Measurements from ENCODE around the gene GPR160.

Gene GPR160

GRCh38 chr3:170040418-170040817 is 2.6 kb downstream of the GPR160 start:
- Histone ChIP-seq H2AK5ac (ENCODE audit: low read length, severe bottlenecking) (no peak overlapping the region), H3K4ac (ENCODE audit: low read depth in 1 of 2, low read length in 2 of 2) (no peak overlapping the region), H3K4me3 (ENCODE audit: insufficient read depth in 1 of 2, low read depth in 1 of 2, low read length in 2 of 2) (no peak overlapping the region), H3K23ac (ENCODE audit: low read length in 2 of 2) (no peak overlapping the region), H2BK5ac (ENCODE audit: low read depth, low read length, poor library complexity, severe bottlenecking) (no peak overlapping the region), H3K14ac (ENCODE audit: low read length in 2 of 2) (no peak overlapping the region), H2BK120ac (ENCODE audit: low read depth, low read length) (no peak overlapping the region), H3K36me3 (ENCODE audit: control insufficient read depth in 1 of 2, insufficient read depth in 2 of 2, low read depth in 1 of 2, low read length in 2 of 2) (no peaks in the 10 kb centered on the region), H3K27ac (ENCODE audit: low read length, poor library complexity, severe bottlenecking) (no peak overlapping the region), H2BK12ac (ENCODE audit: low read length in 2 of 2) (no peak overlapping the region), H3K4me2 (ENCODE audit: low read length, poor library complexity, severe bottlenecking) (no peak overlapping the region), H4K8ac (ENCODE audit: low read length) (no peak overlapping the region), H4K91ac (ENCODE audit: low read length) (no peak overlapping the region), H3K79me1 (replicated peaks; ENCODE audit: low read length, poor library complexity, severe bottlenecking) (no peaks in the 10 kb centered on the region), H3K9me3 (ENCODE audit: control insufficient read depth, low read length) (no peaks in the 10 kb centered on the region), H3K4me1 (ENCODE audit: control insufficient read depth, insufficient read depth, low read depth, low read length) (peaks cover 12% of the 10 kb centered on the region), H2BK15ac (ENCODE audit: low read depth, poor library complexity, severe bottlenecking) (no peak overlapping the region), H2AFZ (ENCODE audit: low read depth, low read length) (no peak overlapping the region), H3K9ac (ENCODE audit: low read length) (no peak overlapping the region), H3K27me3 (ENCODE audit: control insufficient read depth in 1 of 2, insufficient read depth in 1 of 2, low read length in 2 of 2) (peaks cover 18 to 69% of the 10 kb centered on the region in 2 experiments), H3K18ac (ENCODE audit: low read depth in 1 of 2, low read length in 2 of 2) (no peak overlapping the region)
- no peak for DNase-seq
- 51% methylated on average over 8 of the region's 8 CpGs for WGBS

DNA sequence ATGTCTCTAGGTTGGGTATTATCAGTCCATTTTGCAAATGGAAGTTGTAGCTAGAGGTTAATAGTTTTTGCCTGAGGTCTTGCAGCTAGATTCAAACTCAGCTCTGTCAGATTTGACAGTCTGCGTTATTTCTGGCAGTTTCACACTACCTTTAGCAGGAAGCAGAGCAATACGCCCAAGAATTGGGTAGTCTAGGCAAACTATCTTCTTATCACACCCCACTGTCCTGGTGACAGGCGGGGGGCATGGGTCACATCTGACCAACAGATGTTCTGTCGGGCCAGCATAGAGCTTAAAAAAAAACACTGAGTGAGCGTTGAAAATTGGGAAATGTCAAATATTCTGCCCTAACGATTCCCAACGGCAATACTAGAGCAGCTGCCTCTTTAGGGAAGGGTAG is 5.7 kb downstream of the GPR160 start:
- no peak overlapping the region for H3K4me3 ChIP-seq (ENCODE audit: insufficient read depth in 1 of 2, low read depth in 1 of 2, low read length in 2 of 2)
- no peak overlapping the region for H3K14ac ChIP-seq (ENCODE audit: low read length in 2 of 2)
- peaks cover 12% of the 10 kb centered on the region for H3K4me1 ChIP-seq (ENCODE audit: control insufficient read depth, insufficient read depth, low read depth, low read length)
- H3K36me3 ChIP-seq (ENCODE audit: control insufficient read depth in 1 of 2, insufficient read depth in 2 of 2, low read depth in 1 of 2, low read length in 2 of 2), result no peaks in the 10 kb centered on the region
- no peak overlapping the region for H3K4ac ChIP-seq (ENCODE audit: low read depth in 1 of 2, low read length in 2 of 2)
- no peak overlapping the region for H4K8ac ChIP-seq (ENCODE audit: low read length)
- no peak overlapping the region for H4K91ac ChIP-seq (ENCODE audit: low read length)
- H3K9me3 ChIP-seq (ENCODE audit: control insufficient read depth, low read length), result no peaks in the 10 kb centered on the region
- H3K9ac ChIP-seq (ENCODE audit: low read length), result no peak overlapping the region
- no peaks in the 10 kb centered on the region for H3K79me1 ChIP-seq (replicated peaks; ENCODE audit: low read length, poor library complexity, severe bottlenecking)
- WGBS, result 89% methylated on average over 7 of the region's 7 CpGs
- H3K27ac ChIP-seq (ENCODE audit: low read length, poor library complexity, severe bottlenecking), result no peak overlapping the region
- no peak overlapping the region for H2BK15ac ChIP-seq (ENCODE audit: low read depth, poor library complexity, severe bottlenecking)
- H2BK5ac ChIP-seq (ENCODE audit: low read depth, low read length, poor library complexity, severe bottlenecking), result no peak overlapping the region
- no peak overlapping the region for H2AFZ ChIP-seq (ENCODE audit: low read depth, low read length)
- no peak overlapping the region for H3K18ac ChIP-seq (ENCODE audit: low read depth in 1 of 2, low read length in 2 of 2)
- no peak overlapping the region for H2BK120ac ChIP-seq (ENCODE audit: low read depth, low read length)
- no peak for DNase-seq
- peaks cover 14 to 47% of the 10 kb centered on the region in 2 experiments for H3K27me3 ChIP-seq (ENCODE audit: control insufficient read depth in 1 of 2, insufficient read depth in 1 of 2, low read length in 2 of 2)
- no peak overlapping the region for H2AK5ac ChIP-seq (ENCODE audit: low read length, severe bottlenecking)
- no peak overlapping the region for H3K4me2 ChIP-seq (ENCODE audit: low read length, poor library complexity, severe bottlenecking)
- no peak overlapping the region for H3K23ac ChIP-seq (ENCODE audit: low read length in 2 of 2)
- H2BK12ac ChIP-seq (ENCODE audit: low read length in 2 of 2), result no peak overlapping the region

- no peak overlapping the region for H2AK5ac ChIP-seq (ENCODE audit: low read length, severe bottlenecking)
- 100% methylated on average over 5 of the region's 8 CpGs for WGBS
- H3K4me1 ChIP-seq (ENCODE audit: control insufficient read depth, insufficient read depth, low read depth, low read length), result peaks cover 9% of the 10 kb centered on the region
- H3K4me2 ChIP-seq (ENCODE audit: low read length, poor library complexity, severe bottlenecking), result no peak overlapping the region
- no peak overlapping the region for H4K8ac ChIP-seq (ENCODE audit: low read length)
- H2BK12ac ChIP-seq (ENCODE audit: low read length in 2 of 2), result no peak overlapping the region
- H3K18ac ChIP-seq (ENCODE audit: low read depth in 1 of 2, low read length in 2 of 2), result no peak overlapping the region
- H3K79me1 ChIP-seq (replicated peaks; ENCODE audit: low read length, poor library complexity, severe bottlenecking), result no peaks in the 10 kb centered on the region
- H2BK5ac ChIP-seq (ENCODE audit: low read depth, low read length, poor library complexity, severe bottlenecking), result no peak overlapping the region
- H3K9ac ChIP-seq (ENCODE audit: low read length), result no peak overlapping the region
- peaks cover 7 to 39% of the 10 kb centered on the region in 2 experiments for H3K27me3 ChIP-seq (ENCODE audit: control insufficient read depth in 1 of 2, insufficient read depth in 1 of 2, low read length in 2 of 2)
- no peak overlapping the region for H4K91ac ChIP-seq (ENCODE audit: low read length)
- H3K4me3 ChIP-seq (ENCODE audit: insufficient read depth in 1 of 2, low read depth in 1 of 2, low read length in 2 of 2), result no peak overlapping the region
- no peaks in the 10 kb centered on the region for H3K9me3 ChIP-seq (ENCODE audit: control insufficient read depth, low read length)
- no peak overlapping the region for H2BK120ac ChIP-seq (ENCODE audit: low read depth, low read length)
- DNase-seq, result no peak
- no peak overlapping the region for H2AFZ ChIP-seq (ENCODE audit: low read depth, low read length)
- no peak overlapping the region for H3K14ac ChIP-seq (ENCODE audit: low read length in 2 of 2)
- no peak overlapping the region for H3K27ac ChIP-seq (ENCODE audit: low read length, poor library complexity, severe bottlenecking)
- no peak overlapping the region for H3K23ac ChIP-seq (ENCODE audit: low read length in 2 of 2)
- no peaks in the 10 kb centered on the region for H3K36me3 ChIP-seq (ENCODE audit: control insufficient read depth in 1 of 2, insufficient read depth in 2 of 2, low read depth in 1 of 2, low read length in 2 of 2)
- no peak overlapping the region for H2BK15ac ChIP-seq (ENCODE audit: low read depth, poor library complexity, severe bottlenecking)
- no peak overlapping the region for H3K4ac ChIP-seq (ENCODE audit: low read depth in 1 of 2, low read length in 2 of 2)
Measured at GRCh38 chr3:170044271-170044670, 6.5 kb downstream of the GPR160 start.

- 95% methylated on average over 8 of the region's 8 CpGs for WGBS
- Histone ChIP-seq H2BK5ac (ENCODE audit: low read depth, low read length, poor library complexity, severe bottlenecking) (no peak overlapping the region), H3K14ac (ENCODE audit: low read length in 2 of 2) (no peak overlapping the region)
Measured at GRCh38 chr3:170044795-170045244, 7.0 kb downstream of the GPR160 start.

More at GRCh38 chr3:170044795-170045244, 7.0 kb downstream of the GPR160 start:
- H3K79me1 ChIP-seq (replicated peaks; ENCODE audit: low read length, poor library complexity, severe bottlenecking), result no peaks in the 10 kb centered on the region
- H2AK5ac ChIP-seq (ENCODE audit: low read length, severe bottlenecking), result no peak overlapping the region
- no peak overlapping the region for H3K9ac ChIP-seq (ENCODE audit: low read length)
- DNase-seq, result no peak
- no peaks in the 10 kb centered on the region for H3K9me3 ChIP-seq (ENCODE audit: control insufficient read depth, low read length)
- H3K36me3 ChIP-seq (ENCODE audit: control insufficient read depth in 1 of 2, insufficient read depth in 2 of 2, low read depth in 1 of 2, low read length in 2 of 2), result no peaks in the 10 kb centered on the region
- peaks cover 6 to 34% of the 10 kb centered on the region in 2 experiments for H3K27me3 ChIP-seq (ENCODE audit: control insufficient read depth in 1 of 2, insufficient read depth in 1 of 2, low read length in 2 of 2)
- no peak overlapping the region for H3K4me2 ChIP-seq (ENCODE audit: low read length, poor library complexity, severe bottlenecking)
- no peak overlapping the region for H2BK15ac ChIP-seq (ENCODE audit: low read depth, poor library complexity, severe bottlenecking)
- H3K4me3 ChIP-seq (ENCODE audit: insufficient read depth in 1 of 2, low read depth in 1 of 2, low read length in 2 of 2), result no peak overlapping the region
- peaks cover 14% of the 10 kb centered on the region for H3K4me1 ChIP-seq (ENCODE audit: control insufficient read depth, insufficient read depth, low read depth, low read length)
- H2BK12ac ChIP-seq (ENCODE audit: low read length in 2 of 2), result no peak overlapping the region
- H3K23ac ChIP-seq (ENCODE audit: low read length in 2 of 2), result no peak overlapping the region
- H4K91ac ChIP-seq (ENCODE audit: low read length), result no peak overlapping the region
- H3K18ac ChIP-seq (ENCODE audit: low read depth in 1 of 2, low read length in 2 of 2), result no peak overlapping the region
- no peak overlapping the region for H4K8ac ChIP-seq (ENCODE audit: low read length)
- H3K27ac ChIP-seq (ENCODE audit: low read length, poor library complexity, severe bottlenecking), result no peak overlapping the region
- no peak overlapping the region for H3K4ac ChIP-seq (ENCODE audit: low read depth in 1 of 2, low read length in 2 of 2)
- no peak overlapping the region for H2AFZ ChIP-seq (ENCODE audit: low read depth, low read length)
- H2BK120ac ChIP-seq (ENCODE audit: low read depth, low read length), result no peak overlapping the region

Measured in mesenchymal stem cell (in vitro differentiated cells and primary cell).